Cardiac muscle cell (in vitro differentiated cells and primary cell): ENCODE measurements around the gene RTBDN. TPM values are rescaled to one million over a fixed set of nuclear protein-coding genes. Genes with fewer than 3 reads are reported as not detected.

Experiments
- DNase-seq, 2 donors: peaks; one replicate each; pipeline versions ENCODE4 v3.0.0 to v3.0.0-alpha.2; 2010 to 2017; ENCODE audit warnings: low read depth in 1 of 2, low spot score in 1 of 2
- H3K27ac ChIP-seq: fragments of 200-600 bp; sonication (generic); 2 replicates; pipeline ENCODE4 v1.5.1; 2016
- H3K27me3 ChIP-seq: fragments of 200-600 bp; sonication (generic); 2 replicates; pipeline ENCODE4 v1.6.0; 2016; ENCODE audit warnings: control low read depth
- H3K36me3 ChIP-seq: fragments of 200-600 bp; sonication (generic); 2 replicates; pipeline ENCODE4 v1.5.1; 2016; ENCODE audit warnings: control low read depth
- H3K4me1 ChIP-seq: fragments of 200-600 bp; sonication (generic); 2 replicates; pipeline ENCODE4 v1.8.1; 2017; ENCODE audit warnings: low read depth, mild to moderate bottlenecking, mixed run types
- H3K4me3 ChIP-seq: fragments of 200-600 bp; sonication (generic); 2 replicates; pipeline ENCODE4 v1.5.1; 2016; ENCODE audit warnings: mild to moderate bottlenecking
- H3K9me3 ChIP-seq: fragments of 200-600 bp; sonication (generic); 2 replicates; pipeline ENCODE4 v1.5.1; 2017; ENCODE audit warnings: low read depth, mild to moderate bottlenecking, control low read depth
- polyA plus RNA-seq: library from polyadenylated mRNA; unstranded; fragments of >200 nt; fragmentation: Nextera tagmentation; extraction: Ambion mirVana; gene quantifications from 2 replicates; pipeline ENCODE4 v1.2.1, GENCODE V29; 2016
- total RNA-seq: library from RNA; depleted of rRNA; stranded (reverse); fragments of >200 nt; gene quantifications from 2 replicates; pipeline ENCODE4 v1.2.3, GENCODE V29; 2016
- TF ChIP-seq, protein P1 (sequence below): IDR thresholded peaks from 2 replicates; pipeline ENCODE4 v1.5.1; 2012; ENCODE audit warnings: low read depth, mild to moderate bottlenecking, low read length

The RTBDN gene
- total and polyA plus RNA-seq, 2 experiments from 2014 or later: not detected

DNA sequence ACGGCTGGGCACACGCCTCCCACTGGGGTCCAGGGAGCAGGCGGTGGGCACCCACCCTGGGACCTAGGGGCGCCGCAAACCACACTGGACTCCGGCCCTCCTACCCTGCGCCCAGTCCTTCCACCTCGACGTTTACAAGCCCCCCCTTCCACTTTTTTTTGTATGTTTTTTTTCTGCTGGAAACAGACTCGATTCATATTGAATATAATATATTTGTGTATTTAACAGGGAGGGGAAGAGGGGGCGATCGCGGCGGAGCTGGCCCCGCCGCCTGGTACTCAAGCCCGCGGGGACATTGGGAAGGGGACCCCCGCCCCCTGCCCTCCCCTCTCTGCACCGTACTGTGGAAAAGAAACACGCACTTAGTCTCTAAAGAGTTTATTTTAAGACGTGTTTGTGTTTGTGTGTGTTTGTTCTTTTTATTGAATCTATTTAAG is 41.5 kb downstream of the RTBDN start:
- Histone ChIP-seq H3K9me3 (no peaks in the 10 kb centered on the region), H3K27ac (peak overlapping the region; percentile 82), H3K27me3 (no peaks in the 10 kb centered on the region), H3K4me1 (peaks cover 18% of the 10 kb centered on the region), H3K4me3 (peak overlapping the region; percentile 42), H3K36me3 (no peaks in the 10 kb centered on the region)
- DNase-seq: no peak
- TF ChIP-seq, protein P1, sequence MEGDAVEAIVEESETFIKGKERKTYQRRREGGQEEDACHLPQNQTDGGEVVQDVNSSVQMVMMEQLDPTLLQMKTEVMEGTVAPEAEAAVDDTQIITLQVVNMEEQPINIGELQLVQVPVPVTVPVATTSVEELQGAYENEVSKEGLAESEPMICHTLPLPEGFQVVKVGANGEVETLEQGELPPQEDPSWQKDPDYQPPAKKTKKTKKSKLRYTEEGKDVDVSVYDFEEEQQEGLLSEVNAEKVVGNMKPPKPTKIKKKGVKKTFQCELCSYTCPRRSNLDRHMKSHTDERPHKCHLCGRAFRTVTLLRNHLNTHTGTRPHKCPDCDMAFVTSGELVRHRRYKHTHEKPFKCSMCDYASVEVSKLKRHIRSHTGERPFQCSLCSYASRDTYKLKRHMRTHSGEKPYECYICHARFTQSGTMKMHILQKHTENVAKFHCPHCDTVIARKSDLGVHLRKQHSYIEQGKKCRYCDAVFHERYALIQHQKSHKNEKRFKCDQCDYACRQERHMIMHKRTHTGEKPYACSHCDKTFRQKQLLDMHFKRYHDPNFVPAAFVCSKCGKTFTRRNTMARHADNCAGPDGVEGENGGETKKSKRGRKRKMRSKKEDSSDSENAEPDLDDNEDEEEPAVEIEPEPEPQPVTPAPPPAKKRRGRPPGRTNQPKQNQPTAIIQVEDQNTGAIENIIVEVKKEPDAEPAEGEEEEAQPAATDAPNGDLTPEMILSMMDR: no peak

DNA sequence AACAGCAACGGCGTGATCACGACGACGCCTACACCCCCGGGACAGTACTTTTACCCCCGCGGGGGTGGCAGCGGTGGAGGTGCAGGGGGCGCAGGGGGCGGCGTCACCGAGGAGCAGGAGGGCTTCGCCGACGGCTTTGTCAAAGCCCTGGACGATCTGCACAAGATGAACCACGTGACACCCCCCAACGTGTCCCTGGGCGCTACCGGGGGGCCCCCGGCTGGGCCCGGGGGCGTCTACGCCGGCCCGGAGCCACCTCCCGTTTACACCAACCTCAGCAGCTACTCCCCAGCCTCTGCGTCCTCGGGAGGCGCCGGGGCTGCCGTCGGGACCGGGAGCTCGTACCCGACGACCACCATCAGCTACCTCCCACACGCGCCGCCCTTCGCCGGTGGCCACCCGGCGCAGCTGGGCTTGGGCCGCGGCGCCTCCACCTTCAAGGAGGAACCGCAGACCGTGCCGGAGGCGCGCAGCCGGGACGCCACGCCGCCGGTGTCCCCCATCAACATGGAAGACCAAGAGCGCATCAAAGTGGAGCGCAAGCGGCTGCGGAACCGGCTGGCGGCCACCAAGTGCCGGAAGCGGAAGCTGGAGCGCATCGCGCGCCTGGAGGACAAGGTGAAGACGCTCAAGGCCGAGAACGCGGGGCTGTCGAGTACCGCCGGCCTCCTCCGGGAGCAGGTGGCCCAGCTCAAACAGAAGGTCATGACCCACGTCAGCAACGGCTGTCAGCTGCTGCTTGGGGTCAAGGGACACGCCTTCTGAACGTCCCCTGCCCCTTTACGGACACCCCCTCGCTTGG is 42.1 kb downstream of the RTBDN start:
- H3K27ac ChIP-seq: peak overlapping the region; percentile 82
- TF ChIP-seq, protein P1: no peak
- DNase-seq: peak; percentile 67 to 74

DNA sequence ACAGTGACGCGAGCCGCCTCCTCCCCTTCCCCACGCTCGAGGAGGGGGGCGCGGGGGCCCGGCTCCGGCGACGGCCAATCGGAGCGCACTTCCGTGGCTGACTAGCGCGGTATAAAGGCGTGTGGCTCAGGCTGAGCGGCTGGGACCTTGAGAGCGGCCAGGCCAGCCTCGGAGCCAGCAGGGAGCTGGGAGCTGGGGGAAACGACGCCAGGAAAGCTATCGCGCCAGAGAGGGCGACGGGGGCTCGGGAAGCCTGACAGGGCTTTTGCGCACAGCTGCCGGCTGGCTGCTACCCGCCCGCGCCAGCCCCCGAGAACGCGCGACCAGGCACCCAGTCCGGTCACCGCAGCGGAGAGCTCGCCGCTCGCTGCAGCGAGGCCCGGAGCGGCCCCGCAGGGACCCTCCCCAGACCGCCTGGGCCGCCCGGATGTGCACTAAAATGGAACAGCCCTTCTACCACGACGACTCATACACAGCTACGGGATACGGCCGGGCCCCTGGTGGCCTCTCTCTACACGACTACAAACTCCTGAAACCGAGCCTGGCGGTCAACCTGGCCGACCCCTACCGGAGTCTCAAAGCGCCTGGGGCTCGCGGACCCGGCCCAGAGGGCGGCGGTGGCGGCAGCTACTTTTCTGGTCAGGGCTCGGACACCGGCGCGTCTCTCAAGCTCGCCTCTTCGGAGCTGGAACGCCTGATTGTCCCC is 42.9 kb downstream of the RTBDN start, which contains the start of gene JUNB:
JUNB (plus strand) TSS at position 142 of the 706 bp plus-strand sequence; CDS start at position 428, 286 bp downstream.
- H3K27me3 ChIP-seq: no peaks in the 10 kb centered on the region
- peak within 1 kb of the TSS; percentile 82 for H3K27ac ChIP-seq
- H3K36me3 ChIP-seq: no peaks in the 10 kb centered on the region
- peak within 1 kb of the TSS; percentile 42 for H3K4me3 ChIP-seq
- H3K4me1 ChIP-seq: peaks cover 18% of the 10 kb centered on the region
- H3K9me3 ChIP-seq: no peaks in the 10 kb centered on the region
- TF ChIP-seq, protein P1: no peak
- DNase-seq: peak; percentile 95 to 99

More for the DNA sequence above, 42.1 kb downstream of the RTBDN start:
- H3K27me3 ChIP-seq: no peaks in the 10 kb centered on the region
- H3K9me3 ChIP-seq: no peaks in the 10 kb centered on the region
- H3K4me3 ChIP-seq: peak overlapping the region; percentile 42
- no peaks in the 10 kb centered on the region for H3K36me3 ChIP-seq
- H3K4me1 ChIP-seq: peaks cover 18% of the 10 kb centered on the region

DNA sequence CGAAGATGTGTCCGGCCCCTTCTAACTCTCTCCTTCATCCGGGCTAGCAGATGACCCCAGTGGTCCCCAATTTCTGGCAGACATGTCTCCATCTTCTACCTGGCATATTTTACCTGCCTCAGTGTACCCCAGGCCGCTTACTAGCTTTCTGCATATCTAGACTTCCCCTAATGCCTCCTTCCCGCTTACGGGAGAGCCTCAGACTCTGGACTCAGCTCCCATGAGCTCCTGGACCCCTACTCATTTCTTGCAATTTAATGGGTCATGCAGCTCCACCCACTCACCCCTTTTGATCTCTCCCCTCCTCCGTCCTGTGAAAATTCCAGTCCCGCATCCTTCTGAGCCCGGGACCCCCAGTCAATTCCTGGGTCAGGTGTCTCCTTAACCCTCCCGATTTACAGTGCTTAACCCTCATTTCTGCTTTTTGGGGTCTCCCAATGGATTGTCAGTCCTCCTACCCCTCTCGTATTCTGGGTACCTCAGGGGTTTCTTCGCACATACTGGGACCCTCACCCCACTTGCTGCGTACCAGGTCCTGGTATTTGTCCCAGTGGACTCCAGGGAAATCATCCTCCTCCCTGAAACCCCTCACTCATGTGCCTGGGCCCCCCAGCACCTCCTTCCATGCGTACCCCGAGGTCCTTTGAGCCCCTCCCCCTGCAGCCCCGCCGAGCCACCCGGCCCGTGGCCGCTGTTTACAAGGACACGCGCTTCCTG is 43.6 kb downstream of the RTBDN start:
- TF ChIP-seq, protein P1: no peak
- peak in 1 of 2 donors; percentile 23 for DNase-seq
- Histone ChIP-seq H3K27me3 (no peaks in the 10 kb centered on the region), H3K9me3 (no peaks in the 10 kb centered on the region), H3K4me1 (peaks cover 24% of the 10 kb centered on the region), H3K27ac (no peak overlapping the region), H3K4me3 (peak overlapping the region; percentile 42), H3K36me3 (no peaks in the 10 kb centered on the region)

DNA sequence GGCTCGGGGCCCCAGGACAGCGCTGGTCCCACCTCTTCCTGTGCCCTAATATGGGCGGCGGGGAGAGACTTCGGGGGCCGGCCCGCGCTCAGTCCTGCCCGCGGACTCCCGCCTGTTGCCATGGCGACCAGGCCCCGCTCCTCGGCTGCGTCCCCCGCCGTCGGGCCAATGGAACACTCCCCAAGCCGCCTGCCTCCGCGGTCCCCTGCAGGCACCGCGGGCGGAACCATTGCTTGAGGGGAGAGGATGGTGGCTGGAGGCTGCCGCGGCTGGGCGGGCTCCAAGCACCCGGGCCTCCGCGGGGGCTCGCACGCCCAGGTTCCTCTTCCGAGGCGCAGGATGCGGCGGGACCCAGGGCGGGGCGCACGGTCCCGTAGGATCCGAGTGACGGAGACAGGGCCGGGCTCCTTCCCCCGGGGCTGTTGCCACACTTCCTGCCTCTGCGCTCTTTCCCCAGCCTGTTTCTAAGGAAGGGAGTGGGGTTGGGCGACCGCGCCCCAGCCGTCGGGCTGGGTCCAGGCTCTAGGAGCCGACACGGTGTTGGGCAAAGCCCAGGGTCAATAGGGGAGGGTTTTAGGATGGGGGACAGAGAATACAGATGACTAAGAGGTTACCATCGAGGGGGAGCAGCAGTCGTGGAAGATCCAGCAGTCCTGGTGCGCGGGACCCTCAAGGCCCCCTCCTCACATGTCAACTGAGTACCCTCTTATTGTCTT is 44.3 kb downstream of the RTBDN start:
- H3K27ac ChIP-seq: peak overlapping the region; percentile 83
- TF ChIP-seq, protein P1: no peak
- peak overlapping the region; percentile 25 for H3K4me3 ChIP-seq
- no peaks in the 10 kb centered on the region for H3K36me3 ChIP-seq
- DNase-seq: peak; percentile 97 to 99
- no peaks in the 10 kb centered on the region for H3K27me3 ChIP-seq
- H3K9me3 ChIP-seq: no peaks in the 10 kb centered on the region
- H3K4me1 ChIP-seq: peaks cover 26% of the 10 kb centered on the region
